Stimulated activated CD8-positive, alpha-beta memory T cell treated with anti-CD3 and anti-CD28 coated beads, Interleukin-7, amount 100 ng/mL, for 1 hour (primary cell): ENCODE results near the gene DRD2.

Experiments
- DNase-seq, 2 donors: peaks; one replicate each; pipeline ENCODE4 v3.0.0-alpha.2; 2020; ENCODE audit warnings: low read depth in 2 of 2

The DRD2 gene

GRCh38 chr11:113400631-113401230, 74.5 kb downstream of the DRD2 start:
- DNase-seq = no peak

DNA sequence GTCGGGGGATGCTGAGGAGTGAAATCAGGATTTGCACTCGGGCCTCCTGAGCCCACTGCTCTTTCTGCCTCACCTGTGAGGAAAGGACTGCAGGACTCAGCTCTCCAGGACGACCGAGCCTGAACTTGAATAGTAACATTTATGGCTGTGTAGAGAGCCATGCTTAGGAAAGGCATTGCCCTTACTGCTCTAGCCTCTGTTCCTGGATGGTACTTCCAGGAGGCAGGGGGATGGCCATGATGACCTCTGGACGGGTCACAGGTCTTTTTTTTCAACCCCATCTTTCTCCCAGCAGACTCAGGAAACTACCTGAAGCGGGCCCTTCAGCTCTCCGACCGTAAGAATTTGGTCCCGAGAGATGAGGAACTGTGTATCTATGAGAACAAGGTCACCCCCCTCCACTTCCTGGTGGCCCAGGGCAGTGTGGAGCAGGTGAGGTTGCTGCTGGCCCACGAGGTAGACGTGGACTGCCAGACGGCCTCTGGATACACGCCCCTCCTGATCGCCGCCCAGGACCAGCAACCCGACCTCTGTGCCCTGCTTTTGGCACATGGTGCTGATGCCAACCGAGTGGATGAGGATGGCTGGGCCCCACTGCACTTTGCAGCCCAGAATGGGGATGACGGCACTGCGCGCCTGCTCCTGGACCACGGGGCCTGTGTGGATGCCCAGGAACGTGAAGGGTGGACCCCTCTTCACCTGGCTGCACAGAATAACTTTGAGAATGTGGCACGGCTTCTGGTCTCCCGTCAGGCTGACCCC, 76.3 kb downstream of the DRD2 start:
- DNase-seq = no peak

DNA sequence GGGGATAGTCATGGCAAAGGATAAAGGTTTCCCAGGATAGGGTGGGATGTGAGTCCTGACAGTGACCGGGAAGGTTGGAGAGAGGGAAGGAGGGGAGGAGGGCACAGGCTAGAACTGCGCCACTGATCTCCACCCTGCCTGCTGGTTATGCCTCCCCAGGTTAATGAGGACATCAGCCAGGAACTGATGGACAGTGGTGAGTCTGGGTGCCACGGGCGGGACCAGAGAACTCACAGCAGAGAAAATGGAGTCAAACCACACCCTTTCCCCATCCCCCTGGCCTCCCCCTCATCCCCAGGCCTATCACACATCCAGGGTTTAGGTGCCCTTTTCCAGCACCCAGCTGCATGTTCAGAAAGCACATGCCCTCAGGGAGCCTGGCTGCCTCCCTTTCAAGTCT, 77.4 kb downstream of the DRD2 start:
- DNase-seq = no peak

GRCh38 chr11:113397212-113397611, 78.0 kb downstream of the DRD2 start:
- no peak for DNase-seq

DNA sequence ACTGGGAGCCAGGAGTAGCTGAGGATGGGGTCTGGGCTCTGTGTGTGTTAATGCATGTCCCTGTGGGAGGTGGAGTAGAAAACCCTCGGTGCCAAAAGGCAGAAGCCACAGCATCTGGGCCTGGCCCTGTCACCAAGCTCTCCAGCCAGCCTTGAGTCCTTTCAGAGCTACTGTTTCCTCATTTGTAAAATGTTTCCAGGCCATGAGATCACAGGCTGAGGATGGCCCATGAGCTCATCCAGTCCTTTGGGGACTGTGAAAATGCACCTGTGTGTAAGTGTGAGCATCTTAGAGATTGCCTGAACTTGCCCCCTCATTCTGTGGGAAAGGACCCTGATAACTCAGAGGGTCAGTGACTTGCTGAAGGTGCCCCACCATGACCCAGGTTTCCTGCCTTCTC, 78.5 kb downstream of the DRD2 start:
- DNase-seq = no peak

DNA sequence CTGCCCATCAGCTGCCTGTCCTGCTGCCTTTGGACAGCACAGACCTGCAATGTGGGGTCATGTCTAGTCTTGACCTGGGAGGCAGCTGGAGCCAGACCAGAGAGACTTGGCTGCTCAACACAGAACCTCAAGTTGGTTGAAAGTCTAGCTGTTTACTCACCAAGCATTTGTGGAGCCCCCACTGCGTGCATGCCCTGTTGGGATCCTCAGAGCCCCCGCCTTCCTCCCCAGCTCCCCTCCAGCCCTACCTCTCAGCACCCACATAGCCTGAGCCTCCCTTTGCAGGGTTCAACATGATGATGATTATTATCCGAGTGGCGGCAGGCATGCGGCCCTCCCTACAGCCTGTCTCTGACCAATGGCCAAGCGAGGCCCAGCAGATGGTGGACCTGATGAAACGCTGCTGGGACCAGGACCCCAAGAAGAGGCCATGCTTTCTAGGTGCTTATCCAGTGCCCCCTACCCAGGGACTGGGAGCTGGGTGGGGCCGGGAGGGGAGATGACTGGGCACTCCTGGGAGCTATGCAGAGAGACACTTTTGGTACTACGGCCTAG, 79.3 kb downstream of the DRD2 start:
- no peak for DNase-seq

GRCh38 chr11:113394919-113395318, 80.3 kb downstream of the DRD2 start:
- no peak for DNase-seq

DNA sequence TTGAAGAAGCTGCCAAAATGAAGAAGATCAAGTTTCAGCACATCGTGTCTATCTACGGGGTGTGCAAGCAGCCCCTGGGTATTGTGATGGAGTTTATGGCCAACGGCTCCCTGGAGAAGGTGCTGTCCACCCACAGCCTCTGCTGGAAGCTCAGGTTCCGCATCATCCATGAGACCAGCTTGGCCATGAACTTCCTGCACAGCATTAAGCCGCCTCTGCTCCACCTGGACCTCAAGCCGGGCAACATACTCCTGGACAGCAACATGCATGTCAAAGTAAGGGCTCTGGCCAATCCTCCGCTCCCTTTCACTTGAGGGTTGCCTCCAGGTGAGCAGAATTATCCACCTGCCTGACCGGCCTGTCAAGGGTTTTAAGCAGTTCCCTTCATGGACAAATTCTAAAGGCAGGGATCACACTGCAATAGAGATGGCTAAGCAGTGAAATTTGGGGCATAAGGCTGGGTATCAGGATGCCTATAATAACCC, 81.7 kb downstream of the DRD2 start:
- no peak for DNase-seq

DNA sequence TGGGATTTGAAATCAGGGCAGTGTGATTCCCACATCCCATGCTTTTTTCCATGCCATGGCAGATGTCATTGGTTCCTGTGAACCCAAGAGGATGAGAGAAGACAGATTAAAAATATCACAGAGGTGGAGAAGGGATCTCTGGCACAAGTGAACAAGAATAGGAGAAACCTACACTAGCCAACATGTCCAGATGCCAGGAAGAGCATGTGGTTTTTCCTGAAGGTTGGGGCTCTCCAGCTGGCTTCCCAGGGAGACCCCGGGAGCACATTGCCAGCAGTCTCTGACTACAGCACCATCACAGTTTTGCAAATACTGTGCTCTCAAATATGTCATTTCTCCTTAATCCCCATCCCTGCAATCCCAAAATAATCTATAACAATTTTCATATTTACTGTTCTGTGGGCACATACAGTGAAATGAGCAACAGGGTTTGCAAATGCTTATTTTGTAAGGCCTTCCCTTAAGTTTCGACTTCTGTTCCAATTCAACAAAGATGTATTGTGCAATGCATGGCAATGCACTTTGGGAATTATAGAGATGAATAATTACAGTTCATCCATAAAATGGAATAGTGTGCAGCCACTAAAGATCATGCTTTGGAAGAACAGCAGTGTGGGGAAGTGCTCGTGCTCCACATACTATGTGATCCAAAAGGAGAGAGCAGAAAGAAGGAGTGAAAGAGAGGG, 82.8 kb downstream of the DRD2 start:
- DNase-seq = no peak

- DNase-seq = no peak
Observed at GRCh38 chr11:113389272-113389671, 85.9 kb downstream of the DRD2 start.

DNA sequence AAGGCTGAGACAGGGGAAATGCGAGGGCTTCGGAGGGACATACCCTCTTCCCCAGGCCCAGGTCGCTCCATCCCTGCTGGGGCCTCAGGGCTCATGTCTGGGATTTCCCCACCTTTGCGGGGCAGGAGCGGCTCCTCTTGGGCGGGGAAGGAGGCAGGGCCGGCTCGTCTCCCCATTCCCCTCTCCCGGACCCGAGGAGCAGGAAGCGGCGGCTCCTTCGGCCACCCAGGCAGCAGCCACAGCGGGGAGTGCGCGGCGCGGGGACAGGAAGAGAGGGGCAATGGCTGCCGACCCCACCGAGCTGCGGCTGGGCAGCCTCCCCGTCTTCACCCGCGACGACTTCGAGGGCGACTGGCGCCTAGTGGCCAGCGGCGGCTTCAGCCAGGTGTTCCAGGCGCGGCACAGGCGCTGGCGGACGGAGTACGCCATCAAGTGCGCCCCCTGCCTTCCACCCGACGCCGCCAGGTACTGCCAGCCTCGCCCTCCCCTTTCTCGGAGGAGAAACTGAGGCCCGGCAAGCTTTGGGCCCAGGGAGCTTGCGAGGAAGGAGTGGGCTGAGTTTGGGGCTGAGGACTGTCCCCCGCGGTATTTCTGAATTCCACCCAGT, 87.5 kb downstream of the DRD2 start, which contains the start of gene ANKK1:
Gene ANKK1 (plus strand): TSS at position 175 of the 607 bp plus-strand sequence. CDS start 106 bp downstream, at position 281.
- no peak for DNase-seq

DNA sequence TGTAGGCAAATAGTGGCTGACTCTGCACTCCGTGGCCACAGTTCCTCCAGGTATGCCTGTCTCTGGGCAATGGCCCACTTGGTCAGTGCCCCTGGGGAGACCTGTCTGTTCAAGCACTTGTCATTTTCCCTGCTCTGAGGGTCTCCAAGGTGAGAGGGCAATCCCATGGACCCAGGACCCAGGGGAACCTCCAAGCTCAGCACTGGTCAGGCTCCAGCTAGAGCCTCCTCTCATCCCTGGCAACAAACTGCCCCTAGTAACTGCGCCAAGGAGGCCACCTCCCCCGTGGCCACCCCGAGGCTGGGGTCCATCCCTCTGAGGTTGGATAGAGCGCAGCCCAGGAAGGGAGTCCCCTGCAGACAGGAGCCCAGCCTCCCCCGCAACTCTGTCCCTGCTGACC, 88.3 kb downstream of the DRD2 start:
- no peak for DNase-seq

DNA sequence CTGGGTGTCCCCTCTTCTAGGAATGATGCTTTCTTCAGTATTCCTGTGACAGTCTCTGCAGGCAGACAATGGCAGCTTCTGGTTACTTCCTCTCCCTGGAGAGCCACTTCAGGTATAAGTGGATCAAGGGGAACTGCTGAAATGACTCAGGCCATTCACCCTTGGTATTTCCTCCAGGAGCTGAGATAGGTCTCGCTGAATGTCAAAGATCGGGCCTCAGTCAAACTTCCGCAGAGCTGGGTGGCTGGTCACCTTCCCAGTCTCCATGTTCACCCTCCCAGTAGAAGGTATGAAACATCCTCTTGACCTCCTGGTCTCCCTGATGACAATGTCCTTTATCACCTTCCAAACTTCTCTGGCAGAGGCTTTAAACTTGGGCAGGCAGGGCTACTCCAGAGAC, 89.4 kb downstream of the DRD2 start:
- no peak for DNase-seq

DNA sequence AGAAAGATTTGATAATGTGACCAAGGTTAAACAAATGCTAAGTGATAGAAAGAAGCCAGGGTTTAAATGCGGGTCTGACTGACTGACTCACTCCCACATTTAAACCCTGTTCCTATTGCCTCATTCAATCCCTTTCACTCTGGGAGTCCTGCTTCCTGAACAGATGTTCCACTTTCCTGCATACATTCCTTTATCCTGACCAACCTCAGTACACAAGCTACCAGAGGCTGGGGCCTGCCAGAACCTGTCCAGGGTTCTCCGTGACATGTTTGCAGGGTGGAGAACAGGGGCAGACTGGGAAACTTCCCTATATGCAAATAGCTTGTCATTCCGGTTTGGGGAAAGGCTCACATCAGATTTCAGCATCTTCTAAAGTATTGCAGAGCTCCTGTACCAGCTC, 90.6 kb downstream of the DRD2 start:
- no peak for DNase-seq

- no peak for DNase-seq
Observed at GRCh38 chr11:113382121-113382520, 93.1 kb downstream of the DRD2 start.

DNA sequence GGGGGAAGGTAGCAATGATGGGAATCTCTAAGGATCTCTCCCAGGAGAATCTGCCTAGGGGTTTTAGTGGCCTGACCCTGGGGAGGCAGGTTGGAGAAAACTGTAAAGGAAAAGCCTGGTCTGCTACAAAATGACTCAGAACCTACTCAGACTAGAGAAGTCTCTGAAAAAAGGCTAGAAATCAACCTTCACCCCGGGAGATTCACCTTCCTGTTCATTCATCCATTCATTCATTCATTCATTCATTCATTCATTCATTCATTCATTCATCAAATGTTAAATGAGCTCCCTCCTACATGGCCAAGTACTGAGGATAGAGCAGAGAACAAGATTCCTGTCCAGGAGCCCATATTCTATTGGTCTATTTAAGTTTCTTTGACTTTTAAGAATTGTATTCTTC, 96.5 kb downstream of the DRD2 start:
- DNase-seq = no peak

DNA sequence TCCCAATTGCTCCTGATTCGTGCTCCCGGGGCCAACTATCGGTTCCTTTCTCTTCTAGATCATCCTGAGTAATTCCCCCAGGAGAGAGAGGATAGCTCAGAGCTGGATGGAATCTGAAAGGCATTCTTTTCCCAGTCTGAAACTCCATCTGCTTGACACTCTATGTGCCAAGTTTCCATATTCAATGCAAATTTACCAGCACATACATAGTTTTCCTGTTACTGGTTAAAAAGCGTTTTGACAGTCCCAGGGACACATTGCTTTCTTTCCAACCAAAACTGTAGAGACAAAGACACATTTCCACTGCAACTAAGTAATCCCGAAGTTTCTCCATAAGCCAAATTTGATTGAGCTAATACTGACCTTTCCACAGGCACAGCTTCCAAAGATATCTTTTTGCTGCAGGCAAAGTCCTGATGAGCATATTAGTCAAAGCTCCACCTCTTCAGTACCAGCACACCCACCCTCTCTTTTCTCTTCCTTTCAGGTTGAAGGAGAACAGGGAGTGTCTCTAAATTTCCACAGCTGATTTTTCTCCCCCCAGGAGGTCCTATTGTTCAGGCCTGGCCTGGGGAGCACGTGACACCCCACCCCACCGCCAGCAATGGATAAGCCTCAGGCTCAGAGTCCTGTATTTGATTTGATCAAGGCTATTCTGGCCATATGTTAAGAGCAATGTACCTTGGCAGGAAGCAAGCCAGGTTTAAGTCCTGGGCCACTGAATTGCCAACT, 97.4 kb downstream of the DRD2 start:
- DNase-seq = no peak

DNA sequence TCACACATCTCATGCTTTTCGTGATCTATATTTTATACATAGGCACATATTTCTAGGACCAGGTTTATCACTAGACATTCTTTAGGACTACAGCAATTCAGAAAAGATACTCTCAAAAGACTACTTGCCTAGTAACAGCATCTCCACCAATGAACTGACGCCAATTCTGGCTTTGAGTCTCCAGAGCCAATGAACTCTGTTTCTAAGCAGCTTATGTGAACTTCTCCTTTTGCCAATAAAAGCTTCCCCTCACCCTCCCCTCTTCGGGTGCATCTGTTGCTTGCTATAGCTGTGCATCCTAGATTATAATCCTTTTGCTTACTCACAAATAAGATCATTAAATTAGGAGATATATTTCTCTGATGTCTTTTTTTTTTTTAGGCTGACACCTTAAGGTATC, 99.0 kb downstream of the DRD2 start:
- no peak for DNase-seq

GRCh38 chr11:113375402-113375801, 99.8 kb downstream of the DRD2 start:
- no peak for DNase-seq

- DNase-seq = no peak
Observed at GRCh38 chr11:113373981-113374560, 101.1 kb downstream of the DRD2 start.

DNA sequence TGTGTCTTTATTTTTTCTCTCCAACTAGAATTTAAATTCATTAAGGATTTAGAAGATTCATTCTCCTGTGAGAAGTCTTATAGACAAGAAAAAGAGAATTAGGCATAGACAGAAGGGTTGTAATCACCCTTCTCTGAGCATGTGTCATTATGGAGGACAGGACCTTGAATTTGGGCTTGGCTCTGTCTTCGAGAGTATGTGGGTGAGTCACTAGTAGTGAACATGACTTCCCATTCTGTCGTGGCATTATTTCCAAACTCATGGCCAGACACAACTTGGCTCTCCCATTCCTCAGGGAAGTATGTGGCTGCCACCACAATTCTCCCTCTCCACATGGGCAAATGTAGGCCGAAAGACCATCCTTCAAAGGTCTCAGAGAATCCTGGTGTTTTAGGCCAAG, 101.9 kb downstream of the DRD2 start:
- DNase-seq = no peak
